ENCODE measurements around the gene PCDHGC4.

Gene PCDHGC4

GRCh38 chr5:141484641-141485311 lies at the start of gene PCDHGC4:
Gene PCDHGC4, plus strand, starts transcription at chr5:141485030. Its CDS starts 144 bp downstream, at chr5:141485174.
- no peak within 1 kb of the TSS for H3K4me3 ChIP-seq (replicated peaks; ENCODE audit: low read depth, low read length)
- TF ChIP-seq, protein P1, sequence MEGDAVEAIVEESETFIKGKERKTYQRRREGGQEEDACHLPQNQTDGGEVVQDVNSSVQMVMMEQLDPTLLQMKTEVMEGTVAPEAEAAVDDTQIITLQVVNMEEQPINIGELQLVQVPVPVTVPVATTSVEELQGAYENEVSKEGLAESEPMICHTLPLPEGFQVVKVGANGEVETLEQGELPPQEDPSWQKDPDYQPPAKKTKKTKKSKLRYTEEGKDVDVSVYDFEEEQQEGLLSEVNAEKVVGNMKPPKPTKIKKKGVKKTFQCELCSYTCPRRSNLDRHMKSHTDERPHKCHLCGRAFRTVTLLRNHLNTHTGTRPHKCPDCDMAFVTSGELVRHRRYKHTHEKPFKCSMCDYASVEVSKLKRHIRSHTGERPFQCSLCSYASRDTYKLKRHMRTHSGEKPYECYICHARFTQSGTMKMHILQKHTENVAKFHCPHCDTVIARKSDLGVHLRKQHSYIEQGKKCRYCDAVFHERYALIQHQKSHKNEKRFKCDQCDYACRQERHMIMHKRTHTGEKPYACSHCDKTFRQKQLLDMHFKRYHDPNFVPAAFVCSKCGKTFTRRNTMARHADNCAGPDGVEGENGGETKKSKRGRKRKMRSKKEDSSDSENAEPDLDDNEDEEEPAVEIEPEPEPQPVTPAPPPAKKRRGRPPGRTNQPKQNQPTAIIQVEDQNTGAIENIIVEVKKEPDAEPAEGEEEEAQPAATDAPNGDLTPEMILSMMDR (IDR thresholded peaks at IDR 0.05; ENCODE audit: low read depth, low read length, missing control alignments), result no peak
- DNase-seq (ENCODE audit: extremely low read depth, low read depth), result no peak

GRCh38 chr5:141437221-141437620 lies 47.6 kb upstream of the PCDHGC4 start:
- no peak overlapping the region for H3K4me3 ChIP-seq (replicated peaks; ENCODE audit: low read depth, low read length)
- no peak for DNase-seq (ENCODE audit: extremely low read depth, low read depth)
- TF ChIP-seq, protein P1 (IDR thresholded peaks at IDR 0.05; ENCODE audit: low read depth, low read length, missing control alignments), result no peak

DNA sequence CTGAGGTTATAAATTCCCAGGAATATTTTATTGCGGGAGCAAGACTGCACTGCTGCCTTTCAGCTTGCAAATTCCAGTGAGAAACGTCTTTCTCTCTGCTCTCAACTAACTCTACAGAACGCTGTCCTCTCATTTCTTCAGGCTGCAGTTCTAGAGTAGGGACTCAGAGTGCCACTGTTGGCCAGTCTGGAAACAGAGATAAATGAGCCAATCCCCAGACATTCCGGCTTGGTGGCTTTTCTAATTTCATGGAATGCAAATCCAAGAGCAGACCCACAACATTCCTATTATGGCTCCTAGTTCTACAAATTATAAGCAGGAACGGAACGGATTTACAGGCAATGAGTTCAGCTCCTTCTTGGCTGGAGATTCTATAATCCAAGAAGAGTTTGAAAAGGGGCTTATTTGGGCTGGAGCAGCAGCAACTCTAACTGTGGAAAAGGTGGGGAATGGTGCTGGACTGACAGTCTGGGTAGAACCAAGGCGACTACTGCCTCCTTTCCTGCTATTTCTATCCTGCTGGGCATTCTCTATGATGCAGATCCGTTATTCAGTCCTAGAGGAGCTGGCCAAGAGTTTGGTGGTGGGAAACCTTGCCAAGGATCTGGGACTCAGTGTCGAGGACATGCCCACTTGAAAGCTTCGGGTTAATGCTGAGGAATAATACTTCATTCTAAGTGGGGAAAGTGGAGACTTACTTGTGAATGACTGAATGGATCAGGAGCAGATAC lies 45.3 kb upstream of the PCDHGC4 start:
- TF ChIP-seq, protein P1 (IDR thresholded peaks at IDR 0.05; ENCODE audit: low read depth, low read length, missing control alignments), result no peak
- DNase-seq (ENCODE audit: extremely low read depth, low read depth), result no peak
- H3K4me3 ChIP-seq (replicated peaks; ENCODE audit: low read depth, low read length), result no peak overlapping the region

DNA sequence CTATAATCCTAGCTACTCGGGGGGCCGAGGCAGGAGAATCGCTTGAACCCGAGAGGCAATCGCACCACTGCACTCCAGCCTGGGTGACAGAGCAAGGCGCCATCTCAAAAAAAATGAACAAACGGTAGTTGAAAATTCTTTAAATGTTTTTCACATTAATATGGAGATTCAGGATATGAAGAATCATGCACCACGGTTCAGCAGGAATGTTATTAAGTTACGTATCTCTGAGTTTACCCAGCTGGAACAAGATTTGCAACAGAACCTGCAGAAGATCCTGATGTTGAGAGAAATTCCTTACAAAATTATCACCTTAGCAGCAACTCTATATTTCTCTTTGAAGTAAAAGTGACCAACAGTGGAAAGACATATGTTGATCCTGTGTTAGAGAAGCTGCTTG lies 44.5 kb upstream of the PCDHGC4 start:
- TF ChIP-seq, protein P1 (IDR thresholded peaks at IDR 0.05; ENCODE audit: low read depth, low read length, missing control alignments), result no peak
- no peak overlapping the region for H3K4me3 ChIP-seq (replicated peaks; ENCODE audit: low read depth, low read length)
- no peak for DNase-seq (ENCODE audit: extremely low read depth, low read depth)

DNA sequence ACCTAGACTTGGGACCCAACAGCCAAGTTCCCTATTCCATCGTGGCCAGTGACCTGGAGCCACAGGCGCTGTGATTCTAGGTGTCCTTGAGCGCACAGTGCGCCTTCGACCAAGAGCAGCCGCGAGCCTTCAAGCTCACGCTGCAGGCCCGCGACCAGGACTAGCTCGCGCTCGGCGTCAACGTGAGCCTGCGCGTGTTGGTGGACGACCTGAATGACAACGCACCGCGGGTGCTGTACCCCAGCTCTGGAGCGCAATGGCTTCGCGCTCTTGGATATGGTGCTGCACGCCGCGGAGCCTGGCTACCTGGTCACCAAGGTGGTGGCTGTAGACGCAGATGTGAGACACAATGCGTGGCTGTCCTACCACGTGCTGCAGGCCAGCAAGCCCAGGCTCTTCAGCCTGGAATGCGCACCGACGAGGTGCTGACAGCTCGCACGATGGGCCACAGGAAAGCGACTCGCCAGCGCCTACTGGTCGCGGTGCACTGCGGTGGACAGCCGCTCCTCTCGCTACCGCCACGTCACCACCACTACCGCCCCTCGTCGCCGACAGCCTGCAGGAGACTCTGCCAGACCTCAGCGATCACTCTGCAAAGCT lies 43.2 kb upstream of the PCDHGC4 start:
- DNase-seq (ENCODE audit: extremely low read depth, low read depth), result no peak
- TF ChIP-seq, protein P1 (IDR thresholded peaks at IDR 0.05; ENCODE audit: low read depth, low read length, missing control alignments), result no peak
- H3K4me3 ChIP-seq (replicated peaks; ENCODE audit: low read depth, low read length), result no peak overlapping the region

- TF ChIP-seq, protein P1 (IDR thresholded peaks at IDR 0.05; ENCODE audit: low read depth, low read length, missing control alignments), result no peak
- DNase-seq (ENCODE audit: extremely low read depth, low read depth), result no peak
- H3K4me3 ChIP-seq (replicated peaks; ENCODE audit: low read depth, low read length), result no peak overlapping the region
Measured at GRCh38 chr5:141465351-141465750, 19.5 kb upstream of the PCDHGC4 start.

All from HFF-Myc (cell line).